ENCODE measurements around the gene JAZF1. TPM values are rescaled to one million over a fixed set of nuclear protein-coding genes. Genes with fewer than 3 reads are reported as not detected.

JAZF1 gene
- total RNA-seq, 4 donors from 2014 or later = 29.3 to 33.8 (median 30.1) TPM

GRCh38 chr7:28173531-28173930 lies 7.1 kb downstream of the JAZF1 start:
- intact Hi-C loops (cut with DNase I) = no loop called here
- WGBS = 67% methylated on average over 1 of the region's 1 CpG
- H3K27ac ChIP-seq (replicated peaks in 1 of 4) = no peak overlapping the region
- H3K4me3 ChIP-seq = no peak overlapping the region
- peaks cover 32 to 78% (median 66%) of the 10 kb centered on the region in 4 donors for H3K4me1 ChIP-seq
- no peak for DNase-seq (ENCODE audit: extremely low spot score)
- no peaks in the 10 kb centered on the region for H3K9me3 ChIP-seq
- H3K27me3 ChIP-seq = no peaks in the 10 kb centered on the region
- TF ChIP-seq POLR2A (IDR thresholded peaks at IDR 0.05; ENCODE audit: low read depth) (no peak), POLR2AphosphoS5 (IDR thresholded peaks at IDR 0.05) (no peak), CTCF (IDR thresholded peaks at IDR 0.05) (no peak), EP300 (IDR thresholded peaks at IDR 0.05) (no peak)
- no peaks in the 10 kb centered on the region for H3K36me3 ChIP-seq

GRCh38 chr7:28172958-28173357 lies 7.6 kb downstream of the JAZF1 start:
- intact Hi-C loops (cut with DNase I) = no loop called here
- Histone ChIP-seq H3K36me3 (no peaks in the 10 kb centered on the region), H3K27me3 (no peaks in the 10 kb centered on the region), H3K27ac (replicated peaks in 1 of 4) (no peak overlapping the region), H3K4me3 (no peak overlapping the region), H3K4me1 (peaks cover 28 to 72% (median 60%) of the 10 kb centered on the region in 4 donors), H3K9me3 (no peaks in the 10 kb centered on the region)
- WGBS = 81% methylated on average over 3 of the region's 3 CpGs
- no peak for TF ChIP-seq POLR2AphosphoS5 (IDR thresholded peaks at IDR 0.05)
- TF ChIP-seq CTCF (IDR thresholded peaks at IDR 0.05) = no peak
- no peak for TF ChIP-seq POLR2A (IDR thresholded peaks at IDR 0.05; ENCODE audit: low read depth)
- no peak for TF ChIP-seq EP300 (IDR thresholded peaks at IDR 0.05)
- DNase-seq (ENCODE audit: extremely low spot score) = no peak

- peaks cover 14 to 65% (median 56%) of the 10 kb centered on the region in 4 donors for H3K4me1 ChIP-seq
- no peak overlapping the region for H3K4me3 ChIP-seq
- H3K36me3 ChIP-seq = no peaks in the 10 kb centered on the region
- DNase-seq (ENCODE audit: extremely low spot score) = no peak
- no peak overlapping the region for H3K27ac ChIP-seq (replicated peaks in 1 of 4)
- intact Hi-C loops (cut with DNase I) = no loop called here
- WGBS = 97% methylated on average over 6 of the region's 6 CpGs
- TF ChIP-seq POLR2A (IDR thresholded peaks at IDR 0.05; ENCODE audit: low read depth) (no peak), POLR2AphosphoS5 (IDR thresholded peaks at IDR 0.05) (no peak), CTCF (IDR thresholded peaks at IDR 0.05) (no peak), EP300 (IDR thresholded peaks at IDR 0.05) (no peak)
- no peaks in the 10 kb centered on the region for H3K27me3 ChIP-seq
- no peaks in the 10 kb centered on the region for H3K9me3 ChIP-seq
Measured at GRCh38 chr7:28170701-28171100, 9.9 kb downstream of the JAZF1 start.

GRCh38 chr7:28169230-28169629 lies 11.4 kb downstream of the JAZF1 start:
- Histone ChIP-seq H3K9me3 (no peaks in the 10 kb centered on the region), H3K27me3 (no peaks in the 10 kb centered on the region), H3K36me3 (no peaks in the 10 kb centered on the region), H3K27ac (replicated peaks in 1 of 4) (no peak overlapping the region), H3K4me3 (no peak overlapping the region), H3K4me1 (peaks cover 8 to 62% (median 49%) of the 10 kb centered on the region in 4 donors)
- TF ChIP-seq EP300 (IDR thresholded peaks at IDR 0.05) = no peak
- TF ChIP-seq POLR2AphosphoS5 (IDR thresholded peaks at IDR 0.05) = no peak
- intact Hi-C loops (cut with DNase I) = no loop called here
- no peak for DNase-seq (ENCODE audit: extremely low spot score)
- 50% methylated on average over 1 of the region's 1 CpG for WGBS

- no peak for DNase-seq (ENCODE audit: extremely low spot score)
- peaks cover 6 to 61% (median 49%) of the 10 kb centered on the region in 4 donors for H3K4me1 ChIP-seq
- TF ChIP-seq EP300 (IDR thresholded peaks at IDR 0.05) = no peak
- no peak for TF ChIP-seq POLR2AphosphoS5 (IDR thresholded peaks at IDR 0.05)
- TF ChIP-seq CTCF (IDR thresholded peaks at IDR 0.05) = no peak
- TF ChIP-seq POLR2A (IDR thresholded peaks at IDR 0.05; ENCODE audit: low read depth) = no peak
- no peaks in the 10 kb centered on the region for H3K9me3 ChIP-seq
- H3K27ac ChIP-seq (replicated peaks in 1 of 4) = no peak overlapping the region
- H3K27me3 ChIP-seq = no peaks in the 10 kb centered on the region
- H3K36me3 ChIP-seq = no peaks in the 10 kb centered on the region
- 83% methylated on average over 5 of the region's 5 CpGs for WGBS
- intact Hi-C loops (cut with DNase I) = no loop called here
- no peak overlapping the region for H3K4me3 ChIP-seq
Measured at GRCh38 chr7:28168393-28169158, 12.0 kb downstream of the JAZF1 start.
